ENCODE data around the gene LRWD1. TPM values are rescaled to one million over a fixed set of nuclear protein-coding genes. Genes with fewer than 3 reads are reported as not detected.
A peak's percentile ranks its signal among the peaks of the same experiment; 100 is the strongest.

LRWD1 gene
- total RNA-seq, 2 experiments from 2014 or later, result 39.1 to 68.2 TPM

- no peak for DNase-seq (ENCODE audit: low spot score)
- H3K4me2 ChIP-seq (ENCODE audit: low read length), result no peak overlapping the region
- intact Hi-C loops (cut with micrococcal nuclease; ENCODE audit: unreplicated experiment), result no loop called here
- H3K4me1 ChIP-seq (ENCODE audit: insufficient read depth, low read length, poor library complexity, severe bottlenecking), result peaks cover 7% of the 10 kb centered on the region
- TF ChIP-seq EZH2phosphoT487 (IDR thresholded peaks at IDR 0.05; ENCODE audit: borderline replicate concordance, low read depth, low read length), result no peak
- TF ChIP-seq, protein P1, sequence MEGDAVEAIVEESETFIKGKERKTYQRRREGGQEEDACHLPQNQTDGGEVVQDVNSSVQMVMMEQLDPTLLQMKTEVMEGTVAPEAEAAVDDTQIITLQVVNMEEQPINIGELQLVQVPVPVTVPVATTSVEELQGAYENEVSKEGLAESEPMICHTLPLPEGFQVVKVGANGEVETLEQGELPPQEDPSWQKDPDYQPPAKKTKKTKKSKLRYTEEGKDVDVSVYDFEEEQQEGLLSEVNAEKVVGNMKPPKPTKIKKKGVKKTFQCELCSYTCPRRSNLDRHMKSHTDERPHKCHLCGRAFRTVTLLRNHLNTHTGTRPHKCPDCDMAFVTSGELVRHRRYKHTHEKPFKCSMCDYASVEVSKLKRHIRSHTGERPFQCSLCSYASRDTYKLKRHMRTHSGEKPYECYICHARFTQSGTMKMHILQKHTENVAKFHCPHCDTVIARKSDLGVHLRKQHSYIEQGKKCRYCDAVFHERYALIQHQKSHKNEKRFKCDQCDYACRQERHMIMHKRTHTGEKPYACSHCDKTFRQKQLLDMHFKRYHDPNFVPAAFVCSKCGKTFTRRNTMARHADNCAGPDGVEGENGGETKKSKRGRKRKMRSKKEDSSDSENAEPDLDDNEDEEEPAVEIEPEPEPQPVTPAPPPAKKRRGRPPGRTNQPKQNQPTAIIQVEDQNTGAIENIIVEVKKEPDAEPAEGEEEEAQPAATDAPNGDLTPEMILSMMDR (conservative IDR thresholded peaks at IDR 0.05; ENCODE audit: low read length), result no peak
- H3K9me2 ChIP-seq (ENCODE audit: insufficient read depth, low read length), result no peaks in the 10 kb centered on the region
- no peak overlapping the region for H2AFZ ChIP-seq (ENCODE audit: low read length)
- ChIA-PET POLR2A (interaction anchor here (1.0 kb wide), 1 partner anchor 11 kb away, joined by 4 read pairs; no protein-coding TSS in a partner anchor), CTCF (ENCODE audit: unreplicated experiment) (interaction anchor here (0.5 to 0.6 kb wide), 2 partner anchors 14 to 43 kb away, joined by 4 read pairs; no protein-coding TSS in a partner anchor)
- no peaks in the 10 kb centered on the region for H4K20me1 ChIP-seq (ENCODE audit: insufficient read depth, low read length)
- H3K9me3 ChIP-seq (ENCODE audit: low read length), result no peaks in the 10 kb centered on the region
- H3K4me3 ChIP-seq (ENCODE audit: low read depth, low read length, poor library complexity, severe bottlenecking), result no peak overlapping the region
- BruUV-seq (replicated peaks), result no TSS peak
- H3K79me2 ChIP-seq (ENCODE audit: insufficient read depth, low read depth, low read length), result peaks cover 13% of the 10 kb centered on the region; the same call in 1 of the 2 replicates
- no peak overlapping the region for H3K27ac ChIP-seq (ENCODE audit: low read depth, low read length, poor library complexity, severe bottlenecking)
- H3K36me3 ChIP-seq (ENCODE audit: insufficient read depth, low read length), result peaks cover 39% of the 10 kb centered on the region
Observed at GRCh38 chr7:102460467-102460866, 4.3 kb upstream of the LRWD1 start.

GRCh38 chr7:102463841-102464576 lies 775 bp upstream of the LRWD1 start:
- no peaks in the 10 kb centered on the region for H3K9me3 ChIP-seq (ENCODE audit: low read length)
- BruUV-seq (replicated peaks), result no TSS peak
- ChIA-PET POLR2A (interaction anchor here (0.5 to 1.6 kb wide), 6 partner anchors 9 to 62 kb away, joined by 3 to 4 read pairs (median 4); no protein-coding TSS in a partner anchor), CTCF (ENCODE audit: unreplicated experiment) (interaction anchor here (0.6 to 0.7 kb wide), 2 partner anchors 144 to 160 kb away, joined by 3 to 5 read pairs; no protein-coding TSS in a partner anchor)
- peak overlapping the region; percentile 96 for H3K4me2 ChIP-seq (ENCODE audit: low read length)
- peak overlapping the region; percentile 14 for H3K27ac ChIP-seq (ENCODE audit: low read depth, low read length, poor library complexity, severe bottlenecking)
- H4K20me1 ChIP-seq (ENCODE audit: insufficient read depth, low read length), result no peaks in the 10 kb centered on the region
- no peaks in the 10 kb centered on the region for H3K9me2 ChIP-seq (ENCODE audit: insufficient read depth, low read length)
- DNase-seq (ENCODE audit: low spot score), result no peak
- H2AFZ ChIP-seq (ENCODE audit: low read length), result peak overlapping the region; percentile 93
- H3K4me1 ChIP-seq (ENCODE audit: insufficient read depth, low read length, poor library complexity, severe bottlenecking), result peaks cover 20% of the 10 kb centered on the region
- peaks cover 17% of the 10 kb centered on the region; the same call in 1 of the 2 replicates for H3K79me2 ChIP-seq (ENCODE audit: insufficient read depth, low read depth, low read length)
- peak overlapping the region; percentile 97 for H3K4me3 ChIP-seq (ENCODE audit: low read depth, low read length, poor library complexity, severe bottlenecking)
- intact Hi-C loops (cut with micrococcal nuclease; ENCODE audit: unreplicated experiment), result loop anchor here (2.0 kb wide), 1 partner anchor 59 kb away; no protein-coding TSS in a partner anchor
- peaks cover 21% of the 10 kb centered on the region for H3K36me3 ChIP-seq (ENCODE audit: insufficient read depth, low read length)
- TF ChIP-seq EZH2phosphoT487 (IDR thresholded peaks at IDR 0.05; ENCODE audit: borderline replicate concordance, low read depth, low read length), result no peak
- TF ChIP-seq, protein P1 (conservative IDR thresholded peaks at IDR 0.05; ENCODE audit: low read length), result no peak
